ENCODE measurements around the gene PTPN6. TPM values are rescaled to one million over a fixed set of nuclear protein-coding genes. Genes with fewer than 3 reads are reported as not detected.

Gene PTPN6
- total and polyA plus RNA-seq, 9 of the 15 experiments (the other 6 are each of a cell fraction or from before 2014, with no cell fraction given), result 1.5 to 5.1 (median 3.9) TPM

GRCh38 chr12:6904280-6905276, 46.6 kb upstream of the PTPN6 start, which contains the start of gene LRRC23 (continued):
- TF ChIP-seq MBD1 (CRISPR knock-in tag; IDR thresholded peaks at IDR 0.05) (no peak), SREBF1 (IDR thresholded peaks at IDR 0.05; ENCODE audit: borderline replicate concordance, low read depth, low read length) (no peak), ZNF311 (CRISPR knock-in tag; IDR thresholded peaks at IDR 0.05) (no peak), SUPT5H (IDR thresholded peaks at IDR 0.05) (0 out of 2 replicates have a peak, but pooled peaks have one; percentile 54), E2F8 (IDR thresholded peaks at IDR 0.05; ENCODE audit: low read depth, partially characterized antibody) (no peak), TBL1XR1 (IDR thresholded peaks at IDR 0.05; ENCODE audit: low read length in 2 of 2) (no peak), NEUROD1 (IDR thresholded peaks at IDR 0.05; ENCODE audit: borderline replicate concordance, low read depth, low read length, partially characterized antibody) (peak; percentile 9), EP400 (IDR thresholded peaks at IDR 0.05) (0 out of 2 replicates have a peak, but pooled peaks have one; percentile 24), ZBTB12 (CRISPR knock-in tag; IDR thresholded peaks at IDR 0.05) (peak; percentile 15; the same call in 1 of the 2 replicates), MLX (CRISPR knock-in tag; conservative IDR thresholded peaks at IDR 0.05) (no peak)

All from K562 (cell line).